NCI-H2227 (cell line): ENCODE results near the gene BNIP3.
A peak's percentile ranks its signal among the peaks of the same experiment; 100 is the strongest.
"Not testable (repeated sequence)": the region's sequence is repeated elsewhere in the genome, so short reads cannot be mapped to it uniquely, and the experiment has no call there.

Experiments used
- DNase-seq: peaks from one replicate; lab custom pipeline; 2025; ENCODE audit not compliant: unreplicated experiment; lab: John Stamatoyannopoulos, UW

The BNIP3 gene

GRCh38 chr10:132002004-132002403, 20.3 kb upstream of the BNIP3 start:
- DNase-seq, result no peak

GRCh38 chr10:132001238-132001972, 19.7 kb upstream of the BNIP3 start:
- DNase-seq, result peak; percentile 23

- DNase-seq, result no peak
These were observed 17.3 kb upstream of the BNIP3 start for GRCh38 chr10:131998845-131999681.

GRCh38 chr10:131998050-131998844, 16.5 kb upstream of the BNIP3 start:
- no peak for DNase-seq

- peak; percentile 17 for DNase-seq
These were observed 15.8 kb upstream of the BNIP3 start for GRCh38 chr10:131997366-131998049.

- DNase-seq, result no peak
These were observed 15.0 kb upstream of the BNIP3 start for GRCh38 chr10:131996466-131997365.

GRCh38 chr10:131994435-131994834, 12.7 kb upstream of the BNIP3 start:
- DNase-seq, result no peak

GRCh38 chr10:131993275-131993674, 11.6 kb upstream of the BNIP3 start:
- no peak for DNase-seq

- no peak for DNase-seq
These were observed 10.0 kb upstream of the BNIP3 start for GRCh38 chr10:131991726-131992125.

- DNase-seq, result not testable (repeated sequence)
These were observed 6.1 kb upstream of the BNIP3 start for GRCh38 chr10:131987786-131988185.

- not testable (repeated sequence) for DNase-seq
These were observed 5.6 kb upstream of the BNIP3 start for GRCh38 chr10:131987301-131987700.

- not testable (repeated sequence) for DNase-seq
These were observed 5.1 kb upstream of the BNIP3 start for GRCh38 chr10:131986851-131987250.

- DNase-seq, result no peak
These were observed 2.1 kb upstream of the BNIP3 start for GRCh38 chr10:131983780-131984179.

- no peak for DNase-seq
These were observed 1.1 kb upstream of the BNIP3 start for GRCh38 chr10:131982796-131983195.

- DNase-seq, result peak; percentile 35
These were observed 548 bp upstream of the BNIP3 start for GRCh38 chr10:131982185-131982756.

GRCh38 chr10:131980761-131981428, 828 bp downstream of the BNIP3 start:
- DNase-seq, result no peak

- no peak for DNase-seq
These were observed 1.4 kb downstream of the BNIP3 start for GRCh38 chr10:131980321-131980720.

GRCh38 chr10:131979821-131980270, 1.9 kb downstream of the BNIP3 start:
- no peak for DNase-seq

GRCh38 chr10:131979336-131979735, 2.4 kb downstream of the BNIP3 start:
- DNase-seq, result no peak
